Epithelial cell of proximal tubule (primary cell): ENCODE results near the gene COL4A2. TPM values are rescaled to one million over a fixed set of nuclear protein-coding genes. Genes with fewer than 3 reads are reported as not detected.
"Not testable (repeated sequence)": the region's sequence is repeated elsewhere in the genome, so short reads cannot be mapped to it uniquely, and the experiment has no call there.

Source experiments
- DNase-seq: peaks from one replicate; pipeline ENCODE4 v3.0.0-alpha.2; 2011; ENCODE audit warnings: low read depth
- H3K4me3 ChIP-seq: 2 replicates; pipeline ENCODE4 v1.5.1; 2011; ENCODE audit warnings: low read depth, mild to moderate bottlenecking, low read length
- total RNA-seq: library from RNA; depleted of rRNA; stranded (reverse); fragments of >200 nt; gene quantifications from 2 replicates; pipeline ENCODE4 v1.2.3, GENCODE V29; 2015
- TF ChIP-seq, protein P1 (sequence below): conservative IDR thresholded peaks from 2 replicates; pipeline ENCODE4 v1.5.1; 2012; ENCODE audit warnings: low read depth, mild to moderate bottlenecking, low read length

COL4A2 gene
- total RNA-seq, 1 donor from 2014 or later, result 728 TPM

DNA sequence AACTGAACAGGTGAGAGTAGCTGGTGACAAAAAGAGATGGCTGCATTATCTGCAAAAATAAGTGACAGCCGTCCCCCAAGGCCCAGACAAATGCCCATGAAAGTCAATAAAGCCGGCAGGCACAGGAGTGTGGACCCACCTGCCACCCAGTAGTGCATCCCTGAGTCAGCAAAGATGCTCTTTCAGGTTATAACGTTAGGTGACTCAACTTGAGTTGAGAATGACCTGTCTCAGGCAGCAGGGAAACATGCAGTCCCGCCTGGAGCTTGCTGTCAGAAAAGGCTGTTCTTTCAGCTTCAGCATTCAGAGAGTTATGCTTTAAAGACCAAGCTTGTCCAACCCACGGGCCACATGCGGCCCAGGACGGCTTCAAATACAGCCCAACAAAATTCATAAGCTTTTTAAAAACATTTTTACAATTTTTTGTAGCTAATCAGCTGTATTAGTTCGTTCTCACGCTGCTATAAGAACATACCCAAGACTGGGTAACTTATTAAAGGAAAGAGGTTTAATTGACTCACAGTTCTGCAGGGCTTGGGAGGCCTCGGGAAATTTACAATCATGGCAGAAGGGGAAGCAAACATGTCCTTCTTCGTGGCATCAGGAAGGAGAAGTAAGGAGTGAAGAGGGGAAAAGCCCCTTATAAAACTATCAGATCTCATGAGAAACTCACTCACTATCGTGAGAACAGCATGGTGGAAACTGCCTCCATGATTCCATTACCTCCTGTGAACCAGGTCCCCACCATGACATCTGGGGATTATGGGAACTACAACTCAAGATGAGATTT, 144.1 kb downstream of the COL4A2 start:
- H3K4me3 ChIP-seq, result no peak overlapping the region
- TF ChIP-seq, protein P1, sequence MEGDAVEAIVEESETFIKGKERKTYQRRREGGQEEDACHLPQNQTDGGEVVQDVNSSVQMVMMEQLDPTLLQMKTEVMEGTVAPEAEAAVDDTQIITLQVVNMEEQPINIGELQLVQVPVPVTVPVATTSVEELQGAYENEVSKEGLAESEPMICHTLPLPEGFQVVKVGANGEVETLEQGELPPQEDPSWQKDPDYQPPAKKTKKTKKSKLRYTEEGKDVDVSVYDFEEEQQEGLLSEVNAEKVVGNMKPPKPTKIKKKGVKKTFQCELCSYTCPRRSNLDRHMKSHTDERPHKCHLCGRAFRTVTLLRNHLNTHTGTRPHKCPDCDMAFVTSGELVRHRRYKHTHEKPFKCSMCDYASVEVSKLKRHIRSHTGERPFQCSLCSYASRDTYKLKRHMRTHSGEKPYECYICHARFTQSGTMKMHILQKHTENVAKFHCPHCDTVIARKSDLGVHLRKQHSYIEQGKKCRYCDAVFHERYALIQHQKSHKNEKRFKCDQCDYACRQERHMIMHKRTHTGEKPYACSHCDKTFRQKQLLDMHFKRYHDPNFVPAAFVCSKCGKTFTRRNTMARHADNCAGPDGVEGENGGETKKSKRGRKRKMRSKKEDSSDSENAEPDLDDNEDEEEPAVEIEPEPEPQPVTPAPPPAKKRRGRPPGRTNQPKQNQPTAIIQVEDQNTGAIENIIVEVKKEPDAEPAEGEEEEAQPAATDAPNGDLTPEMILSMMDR, result no peak
- no peak for DNase-seq

DNA sequence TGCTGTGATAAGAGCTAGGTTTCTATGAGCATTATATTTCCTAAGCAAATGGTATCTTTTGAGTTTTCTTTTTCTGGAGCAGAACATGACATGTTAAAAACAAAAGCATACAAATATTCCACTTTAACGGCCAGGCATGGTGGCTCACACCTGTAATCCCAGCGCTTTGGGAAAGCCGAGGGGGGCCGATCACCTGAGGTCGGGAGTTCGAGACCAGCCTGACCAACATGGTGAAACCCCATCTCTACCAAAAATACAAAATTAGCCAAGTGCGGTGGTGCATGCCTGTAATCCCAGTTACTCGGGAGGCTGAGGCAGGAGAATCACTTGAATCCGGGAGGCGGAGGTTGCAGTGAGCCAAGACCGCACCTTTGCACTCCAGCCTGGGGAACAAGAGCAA, 146.0 kb downstream of the COL4A2 start:
- not testable (repeated sequence) for DNase-seq, H3K4me3 ChIP-seq

DNA sequence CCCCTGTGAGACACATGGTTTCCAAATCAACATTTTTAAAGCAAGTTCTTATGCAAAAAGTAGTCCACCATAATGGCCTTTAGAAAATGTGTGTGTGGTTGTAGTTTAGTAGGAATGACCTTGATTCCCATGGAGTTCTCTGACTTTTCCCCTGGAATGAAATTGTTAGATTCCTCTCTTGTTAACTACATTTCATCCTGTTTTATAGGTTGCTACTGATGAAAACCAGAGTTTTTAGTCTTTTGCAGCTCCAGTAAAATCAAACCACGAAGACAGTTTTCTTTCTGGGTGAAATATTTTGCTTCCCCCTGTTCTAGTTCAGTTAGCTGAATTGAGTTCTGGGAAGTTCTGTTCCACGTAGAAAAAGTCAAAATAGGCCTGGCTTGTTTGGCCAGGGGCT, 146.7 kb downstream of the COL4A2 start:
- H3K4me3 ChIP-seq, result no peak overlapping the region
- TF ChIP-seq, protein P1, result no peak
- no peak for DNase-seq

DNA sequence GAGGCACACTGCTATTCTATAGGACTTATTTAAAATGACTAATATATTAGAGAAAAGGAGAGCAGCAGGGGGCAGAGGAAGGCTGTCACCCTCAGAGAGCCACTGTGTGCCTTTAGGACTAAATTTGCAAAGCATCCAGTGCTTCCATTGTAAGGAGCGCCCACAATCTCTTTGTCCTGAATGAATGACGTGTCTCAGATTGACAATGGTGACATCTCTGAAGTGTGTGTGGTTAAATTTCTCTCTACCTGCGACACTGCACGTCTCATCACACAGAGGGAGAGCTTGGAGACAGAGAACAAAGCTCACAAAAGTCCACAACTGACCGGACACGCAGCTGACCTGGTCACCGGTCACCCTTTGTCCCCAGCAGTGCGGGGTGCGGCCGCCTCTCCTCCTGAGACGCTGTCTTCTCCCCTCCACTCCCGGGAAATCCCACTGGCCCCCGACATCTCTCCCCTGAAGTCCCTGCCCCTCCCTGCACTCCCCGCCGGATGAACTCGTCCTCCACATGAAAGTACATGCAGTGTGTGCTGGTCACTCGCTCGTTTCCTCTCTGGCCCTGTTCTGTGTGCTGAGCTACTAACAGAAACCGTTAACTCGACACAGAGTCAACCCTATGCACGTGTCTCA, 147.3 kb downstream of the COL4A2 start:
- no peak for DNase-seq
- no peak overlapping the region for H3K4me3 ChIP-seq
- TF ChIP-seq, protein P1, result no peak

DNA sequence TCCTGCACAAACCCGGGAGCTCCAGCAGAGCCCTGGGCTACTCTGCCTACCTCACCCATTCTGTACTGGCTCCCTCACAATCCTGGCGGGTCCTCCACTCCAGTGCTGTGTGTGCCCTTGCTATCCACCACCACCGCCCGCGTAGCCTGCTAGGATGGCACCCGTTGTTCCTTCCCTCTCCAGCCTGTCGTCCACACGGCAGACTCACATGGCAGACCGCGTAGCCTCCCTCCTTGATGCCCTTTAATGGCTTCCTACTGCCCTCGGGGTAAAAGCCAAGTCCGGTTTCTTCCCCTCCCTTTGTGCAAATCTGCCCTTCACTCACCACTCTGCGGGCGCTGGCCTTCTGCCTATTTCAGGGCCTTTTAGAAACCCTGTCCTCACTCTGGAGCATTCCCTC, 147.9 kb downstream of the COL4A2 start:
- TF ChIP-seq, protein P1, result no peak
- DNase-seq, result no peak
- no peak overlapping the region for H3K4me3 ChIP-seq

DNA sequence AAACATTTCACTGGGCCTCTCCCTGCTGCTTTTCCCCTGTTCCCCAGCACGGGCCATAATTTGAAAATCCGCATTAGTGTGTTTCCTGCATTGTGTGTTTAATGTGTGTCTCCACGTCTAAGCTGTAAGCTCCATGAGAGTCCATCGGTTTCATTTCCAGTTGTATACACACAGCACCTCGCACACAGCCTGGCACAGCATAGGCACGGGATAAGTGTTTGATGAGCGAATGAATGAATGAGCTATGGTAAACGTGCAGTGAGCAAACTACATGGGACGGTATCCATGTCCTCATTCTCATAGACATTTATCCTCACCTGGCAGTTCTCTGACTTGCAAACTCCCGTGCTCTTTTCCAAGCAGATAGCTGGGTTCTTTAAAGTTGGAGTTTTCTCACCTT, 148.4 kb downstream of the COL4A2 start:
- DNase-seq, result no peak
- H3K4me3 ChIP-seq, result no peak overlapping the region
- TF ChIP-seq, protein P1, result no peak

DNA sequence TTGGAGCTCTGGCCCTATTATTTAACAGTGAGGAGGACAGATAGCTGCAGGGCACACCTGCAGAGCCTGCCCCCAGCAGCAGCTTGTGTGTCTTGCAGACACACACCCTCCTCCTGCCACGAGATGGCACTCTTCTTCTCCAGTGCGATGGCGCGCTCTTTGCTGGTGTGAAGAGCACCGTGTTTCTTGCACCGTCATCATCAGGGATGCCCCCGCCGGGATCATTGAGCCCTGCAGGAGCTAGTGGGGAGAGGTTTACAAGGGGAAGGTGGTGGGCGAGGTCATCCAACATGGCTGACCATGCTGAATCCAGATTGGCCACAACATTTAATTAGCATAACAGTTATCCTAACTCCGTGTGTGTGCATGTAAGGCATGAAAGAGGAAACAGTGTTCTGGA, 148.9 kb downstream of the COL4A2 start:
- TF ChIP-seq, protein P1, result peak; percentile 89
- no peak for DNase-seq
- H3K4me3 ChIP-seq, result no peak overlapping the region
